ENCODE measurements around the gene ROBO4.

ROBO4 gene

DNA sequence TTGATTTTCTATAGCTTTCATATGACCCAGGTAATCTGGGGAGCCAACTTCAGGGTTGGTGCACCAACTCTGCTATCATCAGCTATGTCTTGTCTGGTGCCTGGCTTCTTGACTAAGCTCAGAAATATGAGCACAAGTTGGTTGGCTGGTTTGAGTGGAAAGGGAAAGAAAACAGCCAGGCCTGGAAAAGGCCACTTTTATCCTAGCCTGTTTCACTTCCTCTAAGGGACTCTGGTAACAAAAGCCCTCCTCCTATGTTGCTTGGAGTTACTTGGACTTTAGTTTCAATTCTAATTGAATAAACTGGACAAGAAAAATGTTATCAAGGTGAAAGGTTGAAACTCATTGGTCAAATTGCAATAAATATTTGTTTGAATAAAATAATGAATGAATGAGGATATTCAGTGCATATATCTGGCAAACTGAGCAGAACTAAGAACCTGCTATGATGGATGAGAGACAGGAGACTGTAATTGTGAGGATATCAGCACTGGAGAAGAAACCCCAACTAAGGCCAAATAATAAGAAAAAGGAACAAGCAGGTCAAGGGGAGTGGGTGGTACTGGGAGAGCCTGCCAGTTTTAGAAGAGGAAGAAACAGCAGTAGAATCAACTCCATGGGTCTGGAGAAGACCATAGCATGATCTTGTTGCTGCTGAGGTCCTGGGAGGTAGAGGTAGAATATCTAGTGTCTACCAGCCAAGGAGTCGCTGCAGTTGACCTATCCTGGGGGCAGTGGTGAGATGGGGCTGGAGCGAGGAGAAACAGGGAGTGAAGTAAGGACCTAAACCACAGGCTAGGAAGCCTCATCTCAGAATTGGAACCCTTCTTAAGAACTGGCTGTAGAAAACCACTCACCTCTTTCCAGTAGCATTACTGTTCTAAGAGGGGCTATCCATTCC is 8.2 kb downstream of the ROBO4 start:
- DNase-seq (ENCODE audit: low spot score) = no peak

DNA sequence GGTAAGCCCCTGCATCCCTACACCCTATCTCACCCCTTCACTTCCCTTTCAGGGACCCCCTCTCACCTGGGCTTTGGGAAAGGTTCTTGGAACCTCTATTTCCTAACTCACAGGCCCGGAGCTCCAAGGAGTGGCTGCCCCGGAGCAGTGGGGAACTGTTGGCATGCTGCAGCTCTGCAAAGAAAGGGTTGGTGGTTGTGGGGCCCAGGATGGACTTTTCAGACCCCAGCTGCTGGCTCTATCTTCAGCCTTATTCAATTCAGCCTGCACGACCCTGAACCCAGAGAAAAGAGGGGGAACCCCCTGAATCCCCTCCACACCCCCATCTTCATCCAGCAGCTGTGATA is 10.0 kb downstream of the ROBO4 start:
- no peak for DNase-seq (ENCODE audit: low spot score)

GRCh38 chr11:124886978-124887666 is 10.5 kb downstream of the ROBO4 start:
- no peak for DNase-seq (ENCODE audit: low spot score)

DNA sequence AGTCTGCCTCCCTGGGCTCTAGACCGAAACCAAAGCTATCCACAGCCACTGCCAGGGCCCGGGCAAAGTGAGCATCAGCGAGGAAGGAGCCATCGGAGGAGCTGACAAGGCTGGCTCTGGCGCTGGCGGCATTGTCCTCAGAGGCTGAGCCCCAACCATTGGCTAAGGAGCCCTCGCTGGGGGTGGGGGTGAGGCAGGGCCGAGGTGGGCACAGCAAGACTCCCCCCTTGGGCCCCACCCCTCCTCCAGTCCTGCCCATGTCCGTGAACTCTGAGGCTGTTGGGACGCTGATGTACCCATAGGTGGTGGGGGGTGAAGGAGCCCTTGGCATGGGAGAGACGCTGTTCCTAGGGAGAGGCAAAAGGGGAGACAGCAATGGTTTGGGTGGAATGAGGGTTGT is 11.2 kb downstream of the ROBO4 start:
- DNase-seq (ENCODE audit: low spot score) = no peak

DNA sequence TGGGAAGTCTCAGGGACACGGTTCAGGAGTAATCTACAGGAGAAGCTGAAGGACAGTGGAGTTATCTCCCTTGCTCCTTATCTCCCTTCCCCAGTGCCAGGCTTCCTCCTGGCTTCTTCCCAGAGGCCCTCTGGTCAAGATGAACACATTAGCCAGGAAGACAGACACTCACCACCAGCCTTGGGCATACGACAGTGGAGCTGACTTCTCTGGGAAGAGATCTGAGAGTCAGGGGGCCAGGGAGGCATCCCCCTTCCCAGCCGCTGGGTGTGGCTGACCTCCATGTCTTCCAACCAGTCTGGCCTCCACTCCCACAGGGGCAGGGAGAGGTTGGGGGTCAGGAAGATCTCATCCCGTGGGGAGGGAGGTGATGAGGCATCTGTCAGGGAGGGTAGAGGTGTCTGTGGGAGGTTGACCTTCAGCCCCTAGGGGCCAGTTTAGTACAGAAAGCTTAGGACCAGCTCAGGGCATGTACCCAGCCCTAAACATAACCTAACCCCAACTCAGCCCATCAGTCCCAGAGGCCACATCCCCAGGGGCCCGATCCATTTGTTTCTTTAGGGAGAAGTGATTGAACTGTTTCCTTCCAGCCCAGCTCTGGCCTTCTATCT is 12.7 kb downstream of the ROBO4 start:
- no peak for DNase-seq (ENCODE audit: low spot score)

GRCh38 chr11:124884340-124884739 is 13.3 kb downstream of the ROBO4 start:
- no peak for DNase-seq (ENCODE audit: low spot score)

GRCh38 chr11:124882339-124883071 is 15.2 kb downstream of the ROBO4 start:
- DNase-seq (ENCODE audit: low spot score) = no peak

- DNase-seq (ENCODE audit: low spot score) = no peak
These were observed 16.7 kb downstream of the ROBO4 start for GRCh38 chr11:124880958-124881357.

DNA sequence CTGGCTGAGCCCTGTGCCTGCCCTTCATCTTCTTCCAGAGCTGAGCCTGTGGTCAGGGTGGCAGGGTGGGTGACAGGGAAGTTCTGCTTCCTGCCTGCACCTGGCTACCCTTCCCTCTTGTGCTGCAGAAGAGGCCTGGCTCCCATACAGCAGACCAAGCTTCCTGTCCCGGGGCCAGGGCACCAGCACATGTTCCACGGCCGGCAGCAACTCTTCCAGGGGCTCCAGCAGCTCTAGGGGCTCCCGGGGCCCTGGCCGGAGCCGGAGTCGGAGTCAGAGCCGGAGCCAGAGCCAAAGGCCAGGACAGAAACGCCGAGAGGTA is 17.4 kb downstream of the ROBO4 start:
- no peak for DNase-seq (ENCODE audit: low spot score)

DNA sequence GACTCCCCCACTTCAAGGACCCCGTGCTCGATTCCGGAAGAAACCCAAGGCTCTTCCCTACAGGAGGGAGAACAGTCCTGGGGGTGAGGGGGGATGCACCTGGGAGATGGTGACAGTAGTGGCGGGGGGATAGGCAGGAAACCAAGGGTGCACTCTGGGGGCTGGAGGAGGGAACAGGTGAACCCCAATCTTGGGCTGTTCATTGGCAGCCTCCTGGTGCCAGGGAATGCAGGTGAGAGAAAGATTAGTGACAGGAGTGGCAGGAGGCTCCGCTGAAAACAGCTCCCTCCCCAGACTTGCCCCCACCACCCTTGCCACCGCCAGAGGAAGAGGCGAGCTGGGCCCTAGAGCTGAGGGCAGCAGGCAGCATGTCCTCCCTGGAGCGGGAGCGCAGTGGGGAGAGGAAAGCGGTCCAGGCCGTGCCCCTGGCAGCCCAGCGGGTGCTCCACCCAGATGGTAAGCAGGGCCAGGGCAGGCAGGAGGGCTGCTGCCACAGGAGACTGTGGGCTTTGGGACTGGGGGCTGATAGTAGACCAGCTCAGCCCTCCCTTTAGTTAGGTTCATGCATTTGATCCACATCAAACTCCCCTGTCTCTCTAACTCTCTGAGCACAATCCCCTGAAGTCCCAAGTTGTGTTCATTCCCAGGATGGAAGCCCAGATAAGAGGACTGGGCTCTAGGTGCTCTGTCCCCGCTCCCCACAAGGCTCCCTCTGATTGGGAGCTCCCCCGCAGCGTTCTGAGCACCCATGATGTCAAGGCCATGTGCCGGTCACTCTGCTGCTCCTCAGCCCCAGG is 18.0 kb downstream of the ROBO4 start:
- no peak for DNase-seq (ENCODE audit: low spot score)

DNA sequence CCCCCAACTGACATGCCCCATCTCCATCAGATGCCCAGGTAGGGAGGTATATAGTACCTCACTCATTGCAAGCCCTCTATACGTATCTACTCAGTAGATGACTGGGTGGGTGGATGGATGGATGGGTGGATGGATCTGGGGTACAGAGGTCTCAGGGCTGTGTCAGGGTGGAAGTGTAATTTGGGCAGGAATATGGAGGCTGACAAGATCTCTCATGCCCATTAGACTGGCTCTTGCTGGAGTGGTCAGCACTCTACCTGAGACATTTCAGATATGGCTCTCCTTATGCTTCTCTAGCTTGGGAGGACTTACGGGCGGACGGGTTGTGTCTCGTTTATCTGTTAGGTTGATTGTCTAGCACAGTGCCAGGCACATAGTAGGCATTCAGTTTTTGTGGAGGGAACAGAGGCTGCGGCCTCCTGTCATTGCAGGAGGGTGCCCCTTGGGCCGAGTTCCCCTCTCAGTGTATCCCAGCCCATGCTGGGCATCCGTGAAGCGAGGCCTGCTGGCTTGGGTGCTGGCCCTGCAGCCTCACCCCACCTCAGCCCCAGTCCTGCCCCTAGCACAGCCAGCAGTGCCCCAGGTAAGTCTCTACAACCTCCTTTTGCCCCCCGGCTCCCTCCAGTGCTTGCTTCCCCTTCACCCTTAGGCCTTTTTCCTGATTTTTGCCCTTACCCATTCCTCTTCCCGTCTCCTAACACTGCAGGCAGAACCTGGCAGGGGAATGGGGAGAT is 18.7 kb downstream of the ROBO4 start:
- no peak for DNase-seq (ENCODE audit: low spot score)

- no peak for DNase-seq (ENCODE audit: low spot score)
These were observed 19.5 kb downstream of the ROBO4 start for GRCh38 chr11:124877910-124878758.

DNA sequence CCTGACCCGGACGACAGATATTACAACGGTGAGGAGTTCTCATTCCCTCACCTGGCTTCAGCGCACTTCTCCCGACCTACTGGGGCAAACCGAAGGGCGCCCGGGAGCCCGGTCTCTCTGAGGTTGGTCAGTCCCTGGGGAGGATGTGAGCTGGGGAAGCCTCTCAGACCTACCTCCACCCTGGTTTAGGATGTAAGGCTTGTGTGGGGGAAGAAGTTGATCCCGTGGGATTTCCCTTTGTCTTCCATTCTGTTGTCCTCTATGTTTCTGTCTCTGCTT is 20.1 kb downstream of the ROBO4 start:
- DNase-seq (ENCODE audit: low spot score) = no peak

- DNase-seq (ENCODE audit: low spot score) = no peak
These were observed 20.6 kb downstream of the ROBO4 start for GRCh38 chr11:124876818-124877630.

- peak; percentile 89 for DNase-seq (ENCODE audit: low spot score)
These were observed 21.5 kb downstream of the ROBO4 start for GRCh38 chr11:124875943-124876817.

DNA sequence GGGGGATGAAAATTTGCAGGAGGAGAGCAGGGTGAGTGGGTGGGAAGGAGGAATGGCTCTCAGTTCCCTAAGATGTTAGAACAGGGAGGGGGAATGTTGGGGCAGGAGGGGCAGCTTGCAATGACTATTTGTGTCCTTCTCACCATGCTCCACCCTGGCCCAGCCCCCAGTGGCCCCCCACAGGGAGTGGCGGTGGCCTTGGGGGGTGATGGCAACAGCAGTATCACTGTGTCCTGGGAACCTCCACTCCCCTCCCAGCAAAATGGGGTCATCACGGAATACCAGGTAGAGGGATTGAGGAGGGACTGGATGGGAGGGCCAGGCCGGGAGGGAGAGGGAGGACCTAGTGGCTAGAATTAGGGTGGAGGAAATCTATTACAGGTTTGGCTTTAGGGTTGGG is 22.3 kb downstream of the ROBO4 start:
- DNase-seq (ENCODE audit: low spot score) = no peak

DNA sequence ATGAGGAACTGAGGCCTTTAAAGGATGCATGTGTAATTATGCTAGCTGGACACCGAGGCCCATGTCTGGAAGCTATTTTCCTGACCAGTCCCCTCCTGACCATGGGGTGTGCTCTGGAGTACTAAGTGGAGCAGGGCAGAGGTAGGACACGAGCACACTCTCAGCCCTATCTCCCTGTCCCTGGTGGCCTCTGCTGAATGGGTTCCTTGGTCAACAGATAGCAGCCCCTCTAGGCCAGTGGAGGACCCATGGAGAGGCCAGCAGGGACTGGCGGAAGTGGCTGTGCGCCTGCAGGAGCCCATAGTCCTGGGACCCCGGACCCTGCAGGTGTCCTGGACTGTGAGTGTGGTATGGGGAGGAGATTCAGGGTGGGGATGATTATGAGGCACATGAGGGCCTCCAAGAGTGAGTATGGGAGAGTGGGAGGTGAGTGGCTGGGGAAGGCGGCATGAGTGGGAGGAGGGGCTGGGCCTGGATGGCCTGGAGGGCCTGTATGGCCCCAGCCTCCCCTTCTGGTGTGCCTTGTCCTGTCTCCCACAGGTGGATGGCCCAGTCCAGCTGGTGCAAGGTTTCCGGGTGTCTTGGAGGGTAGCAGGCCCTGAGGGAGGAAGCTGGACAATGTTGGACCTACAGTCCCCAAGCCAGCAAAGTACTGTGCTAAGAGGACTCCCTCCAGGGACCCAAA is 23.0 kb downstream of the ROBO4 start:
- no peak for DNase-seq (ENCODE audit: low spot score)

GRCh38 chr11:124873951-124874350 is 23.7 kb downstream of the ROBO4 start:
- DNase-seq (ENCODE audit: low spot score) = no peak

Data from RKO (cell line).